H1 (cell line): Measurements from ENCODE around the gene KISS1R. TPM values are rescaled to one million over a fixed set of nuclear protein-coding genes. Genes with fewer than 3 reads are reported as not detected.
A peak's percentile ranks its signal among the peaks of the same experiment; 100 is the strongest.

Experiments
- CTCF ChIA-PET: fragments of 300-600 bp; sonication (Branson Sonifier 250); formaldehyde crosslinking; loops from one replicate; lab custom pipeline; 2021; ENCODE audit not compliant: partially characterized antibody; lab: Charles Lee
- POLR2A ChIA-PET: fragments of 300-600 bp; sonication (Branson Sonifier 250); formaldehyde crosslinking; loops from one replicate; lab custom pipeline; 2021; ENCODE audit warnings: inconsistent platforms; ENCODE audit not compliant: partially characterized antibody; lab: Charles Lee
- DNase-seq, 2 experiments: peaks; one replicate each; pipeline versions ENCODE4 v3.0.0 to v3.0.0-alpha.2; 2010 to 2022; ENCODE audit warnings: low spot score in 2 of 2, low read depth in 1 of 2, mixed read lengths in 1 of 2
- FAIRE-seq: peaks from 2 replicates; lab custom pipeline; 2011; peaks lifted over from hg19 to GRCh38; lab: Jason Lieb, UNC
- H2AFZ ChIP-seq: 2 replicates; pipeline ENCODE4 v1.8.1; 2012; ENCODE audit warnings: low read length, inconsistent platforms
- H2AK5ac ChIP-seq: 2 replicates; pipeline ENCODE4 v1.6.1; 2013; ENCODE audit warnings: low read depth, low read length
- H2BK120ac ChIP-seq: replicated peaks from 2 replicates; pipeline ENCODE3; 2013; ENCODE audit warnings: low read depth, low read length, inconsistent platforms
- H2BK12ac ChIP-seq: 2 replicates; pipeline ENCODE4 v1.6.1; 2013; ENCODE audit warnings: low read depth, low read length
- H2BK15ac ChIP-seq: 2 replicates; pipeline ENCODE4 v1.6.1; 2013; ENCODE audit warnings: low read length
- H2BK20ac ChIP-seq: 2 replicates; pipeline ENCODE4 v1.6.1; 2013; ENCODE audit warnings: low read length
- H2BK5ac ChIP-seq: 2 replicates; pipeline ENCODE4 v1.6.1; 2013; ENCODE audit warnings: low read depth, low read length
- H3K14ac ChIP-seq: 2 replicates; pipeline ENCODE4 v1.6.1; 2013; ENCODE audit warnings: inconsistent platforms; ENCODE audit not compliant: insufficient read length
- H3K18ac ChIP-seq: 2 replicates; pipeline ENCODE4 v1.6.1; 2013; ENCODE audit warnings: low read length; ENCODE audit errors: extremely low read depth
- H3K23ac ChIP-seq: 2 replicates; pipeline ENCODE4 v1.6.1; 2013; ENCODE audit warnings: inconsistent platforms; ENCODE audit not compliant: insufficient read length
- H3K23me2 ChIP-seq: 2 replicates; pipeline ENCODE4 v1.6.1; 2013; ENCODE audit warnings: low read depth, low read length
- H3K27ac ChIP-seq: 2 replicates; pipeline ENCODE4 v1.6.1; 2011; ENCODE audit warnings: low read depth, low read length, inconsistent platforms
- H3K27me3 ChIP-seq, 4 experiments: replicated peaks in 1 of 4; 1 replicate in 1 of 4; 2 replicates in 3 of 4; pipeline versions ENCODE4 v1.6.1 to v1.8.1; 2011 to 2013; ENCODE audit warnings: low read length in 3 of 4, mild to moderate bottlenecking in 3 of 4, inconsistent platforms in 2 of 4, mixed read lengths in 2 of 4, moderate library complexity in 1 of 4; ENCODE audit not compliant: control insufficient read depth in 3 of 4, insufficient read depth in 3 of 4; ENCODE audit errors: extremely low read depth in 1 of 4
- H3K36me3 ChIP-seq, 4 experiments: 2 replicates each; pipeline versions ENCODE4 v1.6.1 to v1.8.1; 2011 to 2013; ENCODE audit warnings: mild to moderate bottlenecking in 4 of 4, low read length in 3 of 4, moderate library complexity in 2 of 4, control low read depth in 1 of 4, inconsistent platforms in 1 of 4; ENCODE audit not compliant: insufficient read depth in 4 of 4, control insufficient read depth in 2 of 4
- H3K4ac ChIP-seq: replicated peaks from 2 replicates; pipeline ENCODE3; 2013; ENCODE audit warnings: low read length, low read depth, mixed read lengths, inconsistent platforms; ENCODE audit not compliant: insufficient read length
- H3K4me1 ChIP-seq, 4 experiments: replicated peaks in 1 of 4; 1 replicate in 1 of 4; 2 replicates in 3 of 4; pipeline versions ENCODE4 v1.6.1 to v1.8.1; 2011 to 2013; ENCODE audit warnings: low read length in 3 of 4, inconsistent platforms in 2 of 4, mixed read lengths in 1 of 4; ENCODE audit not compliant: insufficient read depth in 4 of 4, control insufficient read depth in 3 of 4
- H3K4me2 ChIP-seq, 2 experiments: 2 replicates each; pipeline versions ENCODE4 v1.6.1 to v1.8.1; 2011 to 2013; ENCODE audit warnings: low read depth in 2 of 2, low read length in 2 of 2, control low read depth in 1 of 2, inconsistent platforms in 1 of 2, mild to moderate bottlenecking in 1 of 2; ENCODE audit not compliant: insufficient read depth in 1 of 2
- H3K4me3 ChIP-seq, 4 experiments: fragments of 200-600, 300-600 bp in 1 of 4; sonication (generic), shearing (Covaris generic), sonication (Bioruptor Twin) in 1 of 4; 2 replicates each; pipeline versions ENCODE4 v1.5.1 to v1.8.1; 2011 to 2016; ENCODE audit warnings: low read length in 4 of 4, low read depth in 3 of 4, control low read depth in 2 of 4, inconsistent platforms in 2 of 4, mild to moderate bottlenecking in 2 of 4, mixed read lengths in 1 of 4, moderate library complexity in 1 of 4; ENCODE audit not compliant: insufficient read depth in 2 of 4; ENCODE audit errors: extremely low read depth in 1 of 4
- H3K56ac ChIP-seq: replicated peaks from 2 replicates; pipeline ENCODE3; 2013; ENCODE audit warnings: low read depth, mild to moderate bottlenecking, mixed read lengths, low read length, inconsistent platforms; ENCODE audit not compliant: insufficient read length
- H3K79me1 ChIP-seq: 2 replicates; pipeline ENCODE4 v1.6.1; 2013; ENCODE audit warnings: low read depth, low read length, control low read depth
- H3K79me2 ChIP-seq, 2 experiments: 2 replicates each; pipeline versions ENCODE4 v1.6.1 to v1.8.1; 2012 to 2013; ENCODE audit warnings: low read length in 2 of 2, mild to moderate bottlenecking in 2 of 2, inconsistent platforms in 1 of 2; ENCODE audit not compliant: insufficient read depth in 2 of 2, control insufficient read depth in 1 of 2
- H3K9ac ChIP-seq, 4 experiments: replicated peaks in 1 of 4; 1 replicate in 1 of 4; 2 replicates in 3 of 4; pipeline versions ENCODE4 v1.6.1 to v1.8.1; 2011 to 2013; ENCODE audit warnings: low read depth in 3 of 4, low read length in 3 of 4, control low read depth in 2 of 4, mild to moderate bottlenecking in 2 of 4, moderate library complexity in 2 of 4, inconsistent platforms in 1 of 4; ENCODE audit errors: extremely low read depth in 1 of 4
- H3K9me3 ChIP-seq, 2 experiments: 2 replicates each; pipeline versions ENCODE4 v1.6.1 to v1.8.1; 2012 to 2013; ENCODE audit warnings: mild to moderate bottlenecking in 2 of 2, moderate library complexity in 2 of 2, control low read depth in 1 of 2, inconsistent platforms in 1 of 2, low read depth in 1 of 2, low read length in 1 of 2, mixed read lengths in 1 of 2; ENCODE audit not compliant: insufficient read depth in 2 of 2
- H4K20me1 ChIP-seq, 2 experiments: replicated peaks in 1 of 2; 2 replicates each; pipeline versions ENCODE3 to v1.8.1; 2011 to 2013; ENCODE audit warnings: inconsistent platforms in 2 of 2, low read length in 2 of 2, mild to moderate bottlenecking in 1 of 2; ENCODE audit not compliant: insufficient read depth in 2 of 2, control insufficient read depth in 1 of 2
- H4K5ac ChIP-seq: 2 replicates; pipeline ENCODE4 v1.6.1; 2013; ENCODE audit warnings: low read length, low read depth, mixed read lengths, inconsistent platforms; ENCODE audit not compliant: insufficient read length
- H4K8ac ChIP-seq: 2 replicates; pipeline ENCODE4 v1.8.0; 2013; ENCODE audit warnings: mild to moderate bottlenecking, moderate library complexity, low read length, inconsistent platforms; ENCODE audit not compliant: insufficient read depth; ENCODE audit errors: extremely low read depth
- H4K91ac ChIP-seq: replicated peaks from 2 replicates; pipeline ENCODE3; 2013; ENCODE audit warnings: low read length, mixed read lengths, inconsistent platforms; ENCODE audit not compliant: insufficient read length
- BCL11A ChIP-seq, 2 experiments: IDR thresholded peaks; one replicate each; pipeline ENCODE4 v1.6.1; 2011; ENCODE audit warnings: low read depth in 2 of 2, low read length in 2 of 2, mild to moderate bottlenecking in 2 of 2
- MAFK ChIP-seq: IDR thresholded peaks from 2 replicates; pipeline ENCODE4 v1.6.1; 2012; ENCODE audit warnings: low read depth, mild to moderate bottlenecking, improper control_type of control experiment, low read length
- POU5F1 ChIP-seq: IDR thresholded peaks from 2 replicates; pipeline ENCODE4 v1.6.1; 2011; ENCODE audit warnings: low read depth, mild to moderate bottlenecking, low read length, moderate library complexity
- RBBP5 ChIP-seq: IDR thresholded peaks from 2 replicates; pipeline ENCODE4 v1.7.1; 2012; ENCODE audit warnings: low read depth, mild to moderate bottlenecking, inconsistent platforms, low read length, moderate library complexity, borderline replicate concordance
- RFX5 ChIP-seq: IDR thresholded peaks from 2 replicates; pipeline ENCODE4 v1.6.1; 2011; ENCODE audit warnings: low read depth, low read length, improper control_type of control experiment, borderline replicate concordance
- SIN3A ChIP-seq, 2 experiments: IDR thresholded peaks in 1 of 2; conservative IDR thresholded peaks in 1 of 2; 2 replicates each; pipeline ENCODE4 v1.6.1; 2011 to 2012; ENCODE audit warnings: low read length in 2 of 2, improper control_type of control experiment in 1 of 2, low read depth in 1 of 2, mild to moderate bottlenecking in 1 of 2
- WGBS, 2 experiments: shearing (Covaris generic) in 1 of 2; methylation state at CpG; one replicate each; pipeline versions ENCODE4 v1.1.6 to v1.1.7; 2013 to 2015; ENCODE audit warnings: low lambda C conversion rate in 2 of 2, mixed read lengths in 2 of 2, inconsistent platforms in 1 of 2, low coverage in 1 of 2, missing lambda C conversion rate in 1 of 2; ENCODE audit not compliant: insufficient replicate concordance in 2 of 2, insufficient coverage in 1 of 2, insufficient read length in 1 of 2; ENCODE audit errors: extremely low coverage in 1 of 2, missing lambda C conversion rate in 1 of 2; 5-methylcytosine and 5-hydroxymethylcytosine counted together
- polyA plus RNA-seq, 7 experiments: library from polyadenylated mRNA; depleted of rRNA in 3 of 7; stranded (reverse) in 5 of 7; unstranded in 2 of 7; fragments of >200 nt in 5 of 7; fragments of 200-250 nt in 2 of 7; gene quantifications; 1 replicate in 5 of 7; 2 replicates in 1 of 7; 4 replicates in 1 of 7; pipeline versions ENCODE4 v1.2.1 to v1.2.3, GENCODE V29; 2011 to 2013; ENCODE audit warnings: missing spikeins in 2 of 7, mixed read lengths in 2 of 7
- total RNA-seq: library from RNA; stranded (reverse); fragmentation: NEBNext Ultra II Directional; extraction: Animal tissue kit (Norgen Biotek cat#: 25700); gene quantifications from 2 replicates; pipeline ENCODE4 v1.2.1, GENCODE V29; 2021
- TF ChIP-seq, protein P1 (sequence below), 3 experiments: IDR thresholded peaks; 1 replicate in 2 of 3; 2 replicates in 1 of 3; pipeline versions ENCODE4 v1.5.1 to v1.6.1; 2011; ENCODE audit warnings: low read length in 3 of 3, mild to moderate bottlenecking in 3 of 3, inconsistent platforms in 2 of 3, low read depth in 1 of 3, moderate library complexity in 1 of 3; ENCODE audit not compliant: insufficient read depth in 1 of 3; ENCODE audit errors: control extremely low read depth in 1 of 3
- TF ChIP-seq, protein P2 (sequence below): IDR thresholded peaks from 2 replicates; pipeline ENCODE4 v1.6.1; 2012; ENCODE audit warnings: inconsistent platforms

The KISS1R gene
- total and polyA plus RNA-seq, 2 of the 8 experiments (the other 6 are each of a cell fraction or from before 2014, with no cell fraction given): 2.3 to 2.7 TPM

DNA sequence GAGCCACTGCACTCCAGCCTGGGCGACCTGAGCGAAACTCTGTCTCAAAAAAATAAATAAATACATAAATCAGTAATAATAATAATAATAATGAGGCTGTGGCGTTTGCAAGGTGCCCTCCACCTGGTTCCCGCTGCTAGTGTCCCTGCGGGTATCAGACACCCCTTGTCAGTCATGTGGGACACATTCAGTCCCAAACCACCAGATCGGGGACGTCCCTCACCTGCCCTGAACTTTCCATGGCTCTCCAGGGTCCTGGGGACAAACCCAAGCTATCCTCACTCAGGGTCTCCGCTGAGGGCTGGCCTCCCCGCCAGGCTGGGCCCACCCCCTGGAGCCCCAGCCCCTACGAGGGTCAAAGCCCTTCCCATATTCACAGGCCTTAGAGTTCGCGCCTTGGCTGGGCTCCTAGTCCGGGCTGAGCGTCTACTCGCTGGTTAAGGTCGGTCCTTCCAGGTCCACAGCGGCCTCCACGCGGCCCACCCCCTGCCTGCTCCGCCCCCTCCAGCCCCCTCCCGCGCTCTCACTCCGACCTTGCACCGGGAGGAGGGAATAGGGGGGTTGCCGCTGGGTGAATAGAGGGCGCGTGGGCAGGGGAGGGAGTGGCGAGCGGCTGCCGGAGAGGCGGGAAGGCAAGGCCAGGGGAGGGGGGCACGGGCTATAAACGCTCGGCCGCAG is 349 bp upstream of the KISS1R start:
- Histone ChIP-seq H3K23ac (no peak overlapping the region), H3K79me2 (no peaks in the 10 kb centered on the region; a peak in 1 of 4 replicates), H3K79me1 (no peaks in the 10 kb centered on the region), H2BK15ac (no peak overlapping the region), H3K4ac (no peak overlapping the region), H2BK20ac (no peak overlapping the region)
- TF ChIP-seq BCL11A (IDR thresholded peaks at IDR 0.05; ENCODE audit: low read depth in 2 of 2, low read length in 2 of 2): no peak
- TF ChIP-seq, protein P1, sequence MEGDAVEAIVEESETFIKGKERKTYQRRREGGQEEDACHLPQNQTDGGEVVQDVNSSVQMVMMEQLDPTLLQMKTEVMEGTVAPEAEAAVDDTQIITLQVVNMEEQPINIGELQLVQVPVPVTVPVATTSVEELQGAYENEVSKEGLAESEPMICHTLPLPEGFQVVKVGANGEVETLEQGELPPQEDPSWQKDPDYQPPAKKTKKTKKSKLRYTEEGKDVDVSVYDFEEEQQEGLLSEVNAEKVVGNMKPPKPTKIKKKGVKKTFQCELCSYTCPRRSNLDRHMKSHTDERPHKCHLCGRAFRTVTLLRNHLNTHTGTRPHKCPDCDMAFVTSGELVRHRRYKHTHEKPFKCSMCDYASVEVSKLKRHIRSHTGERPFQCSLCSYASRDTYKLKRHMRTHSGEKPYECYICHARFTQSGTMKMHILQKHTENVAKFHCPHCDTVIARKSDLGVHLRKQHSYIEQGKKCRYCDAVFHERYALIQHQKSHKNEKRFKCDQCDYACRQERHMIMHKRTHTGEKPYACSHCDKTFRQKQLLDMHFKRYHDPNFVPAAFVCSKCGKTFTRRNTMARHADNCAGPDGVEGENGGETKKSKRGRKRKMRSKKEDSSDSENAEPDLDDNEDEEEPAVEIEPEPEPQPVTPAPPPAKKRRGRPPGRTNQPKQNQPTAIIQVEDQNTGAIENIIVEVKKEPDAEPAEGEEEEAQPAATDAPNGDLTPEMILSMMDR (IDR thresholded peaks at IDR 0.05; ENCODE audit: control extremely low read depth in 1 of 3, insufficient read depth in 1 of 3, low read depth in 1 of 3, low read length in 3 of 3): no peak
- no peak for TF ChIP-seq RFX5
- no peak for TF ChIP-seq SIN3A (conservative IDR thresholded peaks at IDR 0.05 in 1 of 2, IDR thresholded peaks at IDR 0.05 in 1 of 2; ENCODE audit: low read depth in 1 of 2, low read length in 2 of 2)
- no peak for TF ChIP-seq RBBP5
- no peak for TF ChIP-seq MAFK
- TF ChIP-seq POU5F1: no peak
- TF ChIP-seq, protein P2, sequence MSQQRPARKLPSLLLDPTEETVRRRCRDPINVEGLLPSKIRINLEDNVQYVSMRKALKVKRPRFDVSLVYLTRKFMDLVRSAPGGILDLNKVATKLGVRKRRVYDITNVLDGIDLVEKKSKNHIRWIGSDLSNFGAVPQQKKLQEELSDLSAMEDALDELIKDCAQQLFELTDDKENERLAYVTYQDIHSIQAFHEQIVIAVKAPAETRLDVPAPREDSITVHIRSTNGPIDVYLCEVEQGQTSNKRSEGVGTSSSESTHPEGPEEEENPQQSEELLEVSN: 0 out of 2 replicates have a peak, but pooled peaks have one; percentile 27
- TF ChIP-seq, all 59 proteins: peak for 1
- H4K91ac ChIP-seq: no peak overlapping the region
- ChIA-PET CTCF (interaction anchor here (0.7 to 1.2 kb wide), 6 partner anchors 13 to 69 kb away, joined by 3 to 4 read pairs (median 3); partner anchors contain the start of genes MED16 and RNU6-9), POLR2A (interaction anchor here (1.1 to 2.2 kb wide), 2 partner anchors 54 to 60 kb away, joined by 3 to 10 read pairs; no protein-coding TSS in a partner anchor)
- DNase-seq (peak in 1 of 2 experiments; percentile 79), FAIRE-seq (no peak)
- H3K4me2 ChIP-seq: peak overlapping the region; percentile 30 to 97
- H3K36me3 ChIP-seq: peaks cover 0 to 5% (median 0%) of the 10 kb centered on the region in 4 experiments; a peak in 1 of 8 replicates
- peaks cover 0 to 22% (median 11%) of the 10 kb centered on the region in 4 experiments; a peak in 5 of 7 replicates for H3K4me1 ChIP-seq
- H3K27ac ChIP-seq: no peak overlapping the region
- H4K20me1 ChIP-seq: peaks cover 0 to 6% of the 10 kb centered on the region in 2 experiments
- H3K9me3 ChIP-seq: no peaks in the 10 kb centered on the region
- H3K4me3 ChIP-seq: peak overlapping the region; percentile 34 to 76 (median 54)
- H3K27me3 ChIP-seq: peaks cover 32 to 44% (median 38%) of the 10 kb centered on the region in 4 experiments
- no peak overlapping the region for H4K5ac ChIP-seq
- H3K9ac ChIP-seq: no peak overlapping the region; a peak in 1 of 7 replicates
- no peak overlapping the region for H2BK120ac ChIP-seq
- peak overlapping the region; percentile 25 for H4K8ac ChIP-seq
- no peak overlapping the region for H2AK5ac ChIP-seq
- peaks cover 25% of the 10 kb centered on the region; the same call in 1 of the 2 replicates for H3K23me2 ChIP-seq
- WGBS, 2 experiments: 33% methylated on average over 9 of the region's 35 CpGs; no CpG with 5 or more reads in 1 of the 2 experiments
- H2BK12ac ChIP-seq: no peak overlapping the region
- H2BK5ac ChIP-seq: no peak overlapping the region
- H3K18ac ChIP-seq: peak overlapping the region; percentile 60
- no peak overlapping the region for H2AFZ ChIP-seq
- H3K56ac ChIP-seq: no peak overlapping the region
- H3K14ac ChIP-seq: no peak overlapping the region
